ENCODE results near the gene TP53BP1.
A peak's percentile ranks its signal among the peaks of the same experiment; 100 is the strongest.

Gene TP53BP1

DNA sequence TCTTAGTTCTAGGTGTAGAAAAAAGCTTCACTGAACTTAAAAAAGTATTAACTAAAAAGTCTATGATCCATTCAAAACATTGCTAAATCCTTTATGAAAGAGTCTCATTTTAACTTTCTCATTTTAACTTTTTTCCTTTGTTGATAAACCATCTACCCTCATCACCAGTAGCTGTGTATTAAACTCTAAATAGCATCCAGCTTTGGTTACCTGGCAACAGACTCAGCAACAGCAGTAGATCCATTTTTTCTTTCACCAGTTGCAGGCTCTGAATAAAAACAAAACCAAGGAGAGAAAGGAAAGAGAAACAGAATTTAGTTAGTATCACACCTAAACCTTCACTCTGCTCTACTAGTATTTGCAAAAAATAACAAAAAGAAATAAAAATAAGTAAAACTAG lies 51.6 kb downstream of the TP53BP1 start:
- no peak for TF ChIP-seq EZH2phosphoT487 (IDR thresholded peaks at IDR 0.05; ENCODE audit: borderline replicate concordance)
- TF ChIP-seq, protein P1, sequence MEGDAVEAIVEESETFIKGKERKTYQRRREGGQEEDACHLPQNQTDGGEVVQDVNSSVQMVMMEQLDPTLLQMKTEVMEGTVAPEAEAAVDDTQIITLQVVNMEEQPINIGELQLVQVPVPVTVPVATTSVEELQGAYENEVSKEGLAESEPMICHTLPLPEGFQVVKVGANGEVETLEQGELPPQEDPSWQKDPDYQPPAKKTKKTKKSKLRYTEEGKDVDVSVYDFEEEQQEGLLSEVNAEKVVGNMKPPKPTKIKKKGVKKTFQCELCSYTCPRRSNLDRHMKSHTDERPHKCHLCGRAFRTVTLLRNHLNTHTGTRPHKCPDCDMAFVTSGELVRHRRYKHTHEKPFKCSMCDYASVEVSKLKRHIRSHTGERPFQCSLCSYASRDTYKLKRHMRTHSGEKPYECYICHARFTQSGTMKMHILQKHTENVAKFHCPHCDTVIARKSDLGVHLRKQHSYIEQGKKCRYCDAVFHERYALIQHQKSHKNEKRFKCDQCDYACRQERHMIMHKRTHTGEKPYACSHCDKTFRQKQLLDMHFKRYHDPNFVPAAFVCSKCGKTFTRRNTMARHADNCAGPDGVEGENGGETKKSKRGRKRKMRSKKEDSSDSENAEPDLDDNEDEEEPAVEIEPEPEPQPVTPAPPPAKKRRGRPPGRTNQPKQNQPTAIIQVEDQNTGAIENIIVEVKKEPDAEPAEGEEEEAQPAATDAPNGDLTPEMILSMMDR (conservative IDR thresholded peaks at IDR 0.05; ENCODE audit: low read length), result no peak
- Histone ChIP-seq H3K79me2 (ENCODE audit: insufficient read depth, low read length) (no peaks in the 10 kb centered on the region), H3K4me3 (ENCODE audit: low read length, poor library complexity, severe bottlenecking) (no peak overlapping the region)

DNA sequence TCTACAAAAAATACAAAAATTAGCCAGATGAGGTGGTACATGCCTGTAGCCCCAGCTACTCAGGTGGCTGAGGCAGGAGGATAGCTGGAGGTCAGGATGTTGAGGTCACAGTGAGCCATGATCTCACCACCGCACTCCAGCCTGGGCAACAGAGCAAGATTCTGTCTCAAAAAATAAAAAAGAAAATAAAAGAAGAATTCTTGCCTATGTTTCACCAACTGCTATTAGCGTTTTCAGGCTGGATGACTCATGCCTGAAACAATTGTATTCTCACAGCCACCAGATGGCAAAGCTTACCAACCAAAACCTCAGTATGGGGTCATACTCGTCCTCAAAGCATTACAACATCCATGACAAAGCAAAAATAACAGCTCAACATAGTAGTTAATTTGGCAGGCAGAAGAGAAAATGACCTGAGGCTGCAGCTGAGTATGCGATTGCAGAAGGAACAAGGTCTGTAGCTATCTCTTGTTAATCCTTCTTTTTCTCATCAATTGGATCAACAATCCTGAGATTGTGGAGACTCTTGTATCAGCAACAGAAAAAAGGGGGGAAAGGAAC lies 52.2 kb downstream of the TP53BP1 start:
- H4K20me1 ChIP-seq (ENCODE audit: insufficient read depth, low read length, poor library complexity, severe bottlenecking), result no peaks in the 10 kb centered on the region
- peaks cover 6% of the 10 kb centered on the region for H3K4me1 ChIP-seq (ENCODE audit: insufficient read depth, low read length, poor library complexity, severe bottlenecking)
- H3K27me3 ChIP-seq (ENCODE audit: insufficient read depth, low read length, poor library complexity, severe bottlenecking), result no peaks in the 10 kb centered on the region
- H3K9me2 ChIP-seq (replicated peaks; ENCODE audit: low read depth, low read length), result no peaks in the 10 kb centered on the region
- no peaks in the 10 kb centered on the region; the same call in 1 of the 2 replicates for H3F3A ChIP-seq (ENCODE audit: low read depth)
- H2AFZ ChIP-seq (ENCODE audit: low read length), result no peak overlapping the region
- no peak overlapping the region for H3K4me2 ChIP-seq (ENCODE audit: low read depth, low read length, poor library complexity, severe bottlenecking)
- H3K79me2 ChIP-seq (ENCODE audit: insufficient read depth, low read length), result no peaks in the 10 kb centered on the region
- TF ChIP-seq, protein P1 (conservative IDR thresholded peaks at IDR 0.05; ENCODE audit: low read length), result peak; percentile 61
- TF ChIP-seq EZH2phosphoT487 (IDR thresholded peaks at IDR 0.05; ENCODE audit: borderline replicate concordance), result no peak
- H3K9ac ChIP-seq (ENCODE audit: low read depth, low read length, poor library complexity, severe bottlenecking), result no peak overlapping the region
- H3K9me3 ChIP-seq (ENCODE audit: insufficient read depth, low read depth, low read length), result no peaks in the 10 kb centered on the region
- H3K36me3 ChIP-seq (ENCODE audit: insufficient read depth, low read length), result peaks cover 52% of the 10 kb centered on the region; the same call in 1 of the 2 replicates
- H3K4me3 ChIP-seq (ENCODE audit: low read length, poor library complexity, severe bottlenecking), result no peak overlapping the region

More for the DNA sequence above, 51.6 kb downstream of the TP53BP1 start:
- H3K27me3 ChIP-seq (ENCODE audit: insufficient read depth, low read length, poor library complexity, severe bottlenecking), result no peaks in the 10 kb centered on the region
- no peaks in the 10 kb centered on the region for H4K20me1 ChIP-seq (ENCODE audit: insufficient read depth, low read length, poor library complexity, severe bottlenecking)
- no peaks in the 10 kb centered on the region for H3K9me3 ChIP-seq (ENCODE audit: insufficient read depth, low read depth, low read length)
- H3K9me2 ChIP-seq (replicated peaks; ENCODE audit: low read depth, low read length), result no peaks in the 10 kb centered on the region
- H3K36me3 ChIP-seq (ENCODE audit: insufficient read depth, low read length), result peaks cover 55% of the 10 kb centered on the region; the same call in 1 of the 2 replicates
- no peak overlapping the region for H2AFZ ChIP-seq (ENCODE audit: low read length)
- no peak overlapping the region for H3K4me2 ChIP-seq (ENCODE audit: low read depth, low read length, poor library complexity, severe bottlenecking)
- H3K4me1 ChIP-seq (ENCODE audit: insufficient read depth, low read length, poor library complexity, severe bottlenecking), result peaks cover 6% of the 10 kb centered on the region
- H3K9ac ChIP-seq (ENCODE audit: low read depth, low read length, poor library complexity, severe bottlenecking), result no peak overlapping the region
- no peaks in the 10 kb centered on the region; the same call in 1 of the 2 replicates for H3F3A ChIP-seq (ENCODE audit: low read depth)

- Histone ChIP-seq H3K4me2 (ENCODE audit: low read depth, low read length, poor library complexity, severe bottlenecking) (no peak overlapping the region), H3K4me3 (ENCODE audit: low read length, poor library complexity, severe bottlenecking) (no peak overlapping the region), H3K36me3 (ENCODE audit: insufficient read depth, low read length) (peaks cover 36% of the 10 kb centered on the region; the same call in 1 of the 2 replicates), H3K9me3 (ENCODE audit: insufficient read depth, low read depth, low read length) (no peaks in the 10 kb centered on the region), H3K9me2 (replicated peaks; ENCODE audit: low read depth, low read length) (no peaks in the 10 kb centered on the region), H3K79me2 (ENCODE audit: insufficient read depth, low read length) (no peaks in the 10 kb centered on the region), H4K20me1 (ENCODE audit: insufficient read depth, low read length, poor library complexity, severe bottlenecking) (no peaks in the 10 kb centered on the region), H3K9ac (ENCODE audit: low read depth, low read length, poor library complexity, severe bottlenecking) (no peak overlapping the region), H3F3A (ENCODE audit: low read depth) (no peaks in the 10 kb centered on the region; the same call in 1 of the 2 replicates), H3K27me3 (ENCODE audit: insufficient read depth, low read length, poor library complexity, severe bottlenecking) (no peaks in the 10 kb centered on the region), H2AFZ (ENCODE audit: low read length) (no peak overlapping the region), H3K4me1 (ENCODE audit: insufficient read depth, low read length, poor library complexity, severe bottlenecking) (peaks cover 13% of the 10 kb centered on the region)
- no peak for TF ChIP-seq EZH2phosphoT487 (IDR thresholded peaks at IDR 0.05; ENCODE audit: borderline replicate concordance)
- TF ChIP-seq, protein P1 (conservative IDR thresholded peaks at IDR 0.05; ENCODE audit: low read length), result no peak
Measured at GRCh38 chr15:43439268-43439667, 53.7 kb downstream of the TP53BP1 start.
